GM19240 (cell line): ENCODE measurements around the gene TMEM184B.

Source experiments
- DNase-seq: peaks from one replicate; pipeline ENCODE4 v3.0.0; 2011; ENCODE audit warnings: low spot score; ENCODE audit not compliant: insufficient read length

Gene TMEM184B

GRCh38 chr22:38308791-38309498 lies 36.1 kb upstream of the TMEM184B start:
- DNase-seq: no peak

- DNase-seq: no peak
Observed at GRCh38 chr22:38305471-38306448, 33.0 kb upstream of the TMEM184B start.

GRCh38 chr22:38304526-38304925 lies 31.7 kb upstream of the TMEM184B start:
- no peak for DNase-seq

- no peak for DNase-seq
Observed at GRCh38 chr22:38303974-38304373, 31.2 kb upstream of the TMEM184B start.

- no peak for DNase-seq
Observed at GRCh38 chr22:38302906-38303305, 30.1 kb upstream of the TMEM184B start.

GRCh38 chr22:38300946-38301345 lies 28.1 kb upstream of the TMEM184B start:
- DNase-seq: no peak

- DNase-seq: no peak
Observed at GRCh38 chr22:38300197-38300945, 27.6 kb upstream of the TMEM184B start.

- DNase-seq: no peak
Observed at GRCh38 chr22:38299770-38300102, 26.9 kb upstream of the TMEM184B start.

GRCh38 chr22:38298312-38299005 lies 25.6 kb upstream of the TMEM184B start:
- DNase-seq: no peak

- no peak for DNase-seq
Observed at GRCh38 chr22:38296372-38296771, 23.6 kb upstream of the TMEM184B start.

- DNase-seq: no peak
Observed at GRCh38 chr22:38295863-38296262, 23.1 kb upstream of the TMEM184B start.

GRCh38 chr22:38295339-38295738 lies 22.5 kb upstream of the TMEM184B start:
- no peak for DNase-seq

GRCh38 chr22:38294193-38294592 lies 21.4 kb upstream of the TMEM184B start:
- DNase-seq: no peak

- no peak for DNase-seq
Observed at GRCh38 chr22:38292694-38293093, 19.9 kb upstream of the TMEM184B start.

GRCh38 chr22:38291201-38291777 lies 18.5 kb upstream of the TMEM184B start:
- no peak for DNase-seq

- DNase-seq: no peak
Observed at GRCh38 chr22:38290347-38290746, 17.5 kb upstream of the TMEM184B start.

- no peak for DNase-seq
Observed at GRCh38 chr22:38289583-38290082, 16.8 kb upstream of the TMEM184B start.

GRCh38 chr22:38286915-38287669 lies 14.3 kb upstream of the TMEM184B start:
- DNase-seq: no peak

- DNase-seq: no peak
Observed at GRCh38 chr22:38285018-38285417, 12.2 kb upstream of the TMEM184B start.

- DNase-seq: no peak
Observed at GRCh38 chr22:38284042-38284402, 11.2 kb upstream of the TMEM184B start.
